PC-9 (cell line): Measurements from ENCODE around the gene HIPK1. TPM values are rescaled to one million over a fixed set of nuclear protein-coding genes. Genes with fewer than 3 reads are reported as not detected.

Source experiments
- BruUV-seq: library from RNA; stranded (reverse); fragments of 400-500 nt; replicated peaks from 2 replicates; lab custom pipeline; 2021; lab: Mats Ljungman, UMichigan
- CTCF ChIA-PET: fragments of 300-600 bp; sonication (Branson Sonifier 250); formaldehyde crosslinking; loops from one replicate; lab custom pipeline; 2022; ENCODE audit warnings: antibody characterized with exemption; lab: Charles Lee
- POLR2A ChIA-PET: fragments of 300-600 bp; sonication (Branson Sonifier 250); formaldehyde crosslinking; loops from one replicate; lab custom pipeline; 2022; ENCODE audit warnings: antibody characterized with exemption; ENCODE audit not compliant: unreplicated experiment; lab: Charles Lee
- DNase-seq, 2 experiments: peaks; one replicate each; pipeline versions ENCODE4 v3.0.0 to v3.0.0-alpha.2; 2015 to 2022; ENCODE audit warnings: mixed read lengths in 1 of 2
- H2AFZ ChIP-seq: fragments of 200-600 bp; sonication (generic); 2 replicates; pipeline ENCODE4 v1.8.1; 2017; ENCODE audit warnings: antibody characterized with exemption
- H3F3A ChIP-seq: fragments of 200-600 bp; sonication (generic); 2 replicates; pipeline ENCODE4 v1.8.1; 2017; ENCODE audit warnings: antibody characterized with exemption, mild to moderate bottlenecking, low read depth; ENCODE audit not compliant: insufficient read depth
- H3K27ac ChIP-seq: fragments of 200-600 bp; sonication (generic); 2 replicates; pipeline ENCODE4 v1.6.1; 2016; ENCODE audit warnings: mixed run types
- H3K27me3 ChIP-seq: fragments of 200-600 bp; sonication (generic); 2 replicates; pipeline ENCODE4 v1.6.1; 2016; ENCODE audit warnings: low read depth, mixed run types; ENCODE audit not compliant: insufficient read depth
- H3K36me3 ChIP-seq: fragments of 200-600 bp; sonication (generic); 2 replicates; pipeline ENCODE4 v1.6.1; 2016; ENCODE audit warnings: low read depth, mixed run types
- H3K4me1 ChIP-seq: fragments of 200-600 bp; sonication (generic); replicated peaks from 2 replicates; pipeline ENCODE4 v1.6.1; 2016; ENCODE audit warnings: mixed run types; ENCODE audit not compliant: insufficient read depth
- H3K4me2 ChIP-seq: fragments of 200-600 bp; sonication (generic); 2 replicates; pipeline ENCODE4 v1.6.1; 2017; ENCODE audit warnings: mixed run types
- H3K4me3 ChIP-seq: fragments of 200-600 bp; sonication (generic); 2 replicates; pipeline ENCODE4 v1.6.1; 2016; ENCODE audit warnings: mixed run types
- H3K79me2 ChIP-seq: fragments of 200-600 bp; sonication (generic); 2 replicates; pipeline ENCODE4 v1.6.1; 2017; ENCODE audit warnings: low read depth, mixed run types
- H3K9me2 ChIP-seq: fragments of 200-600 bp; sonication (generic); 2 replicates; pipeline ENCODE4 v1.8.1; 2017; ENCODE audit warnings: mild to moderate bottlenecking; ENCODE audit not compliant: insufficient read depth
- H3K9me3 ChIP-seq: fragments of 200-600 bp; sonication (generic); 2 replicates; pipeline ENCODE4 v1.8.1; 2016; ENCODE audit warnings: low read depth; ENCODE audit not compliant: insufficient read depth
- H4K20me1 ChIP-seq: fragments of 200-600 bp; sonication (generic); 2 replicates; pipeline ENCODE4 v1.8.1; 2017; ENCODE audit not compliant: insufficient read depth
- EZH2 ChIP-seq: fragments of 200-600 bp; sonication (generic); IDR thresholded peaks from 2 replicates; pipeline ENCODE4 v1.8.0; 2017; ENCODE audit warnings: antibody characterized with exemption, low read depth
- intact Hi-C: fragments of 100-400 bp; cut with micrococcal nuclease; formaldehyde crosslinking; loops from one replicate; pipeline ENCODE4 v1.10.0; 2022; ENCODE audit not compliant: unreplicated experiment
- total RNA-seq: library from RNA; stranded (reverse); gene quantifications from 2 replicates; pipeline ENCODE4 v1.2.3, GENCODE V29; 2021
- TF ChIP-seq, protein P1 (sequence below): fragments of 200-600 bp; sonication (generic); conservative IDR thresholded peaks from 2 replicates; pipeline ENCODE4 v1.6.1; 2017; ENCODE audit warnings: mixed run types, antibody characterized with exemption, mild to moderate bottlenecking, moderate library complexity

HIPK1 gene
- total RNA-seq, 1 experiment from 2014 or later, result 26.3 TPM

DNA sequence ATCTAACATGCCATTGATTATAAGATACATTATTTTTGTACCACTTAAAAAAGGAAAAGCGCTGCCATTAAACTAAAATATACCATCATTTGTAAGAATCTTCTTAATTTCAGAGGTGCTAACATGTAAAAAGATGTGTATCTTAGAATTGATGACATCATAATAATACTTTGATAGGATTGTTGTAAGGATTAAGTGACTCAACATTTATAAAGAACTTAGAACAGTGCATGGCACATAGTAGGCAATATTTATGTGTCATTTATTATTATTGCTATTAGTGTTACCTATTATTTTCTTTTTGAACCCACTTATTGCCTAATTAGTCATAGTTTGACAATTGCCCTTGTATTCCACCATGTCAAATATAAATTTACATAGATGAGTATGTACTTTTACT is 21.8 kb downstream of the HIPK1 start:
- BruUV-seq, result no TSS peak
- Histone ChIP-seq H3K4me3 (no peak overlapping the region), H3K9me3 (no peaks in the 10 kb centered on the region), H3F3A (no peaks in the 10 kb centered on the region), H3K27ac (no peak overlapping the region), H3K4me2 (no peak overlapping the region), H4K20me1 (0 out of 2 replicates have a peak, but pooled peaks cover 16% of the 10 kb centered on the region), H3K9me2 (no peaks in the 10 kb centered on the region), H3K79me2 (peaks cover 29% of the 10 kb centered on the region; the same call in 1 of the 2 replicates), H2AFZ (no peak overlapping the region), H3K36me3 (peaks cover 24% of the 10 kb centered on the region), H3K4me1 (no peaks in the 10 kb centered on the region), H3K27me3 (no peaks in the 10 kb centered on the region)
- CTCF ChIA-PET, result no interaction called here
- no peak for TF ChIP-seq EZH2
- intact Hi-C loops, result no loop called here
- POLR2A ChIA-PET, result no interaction called here
- DNase-seq, result no peak

DNA sequence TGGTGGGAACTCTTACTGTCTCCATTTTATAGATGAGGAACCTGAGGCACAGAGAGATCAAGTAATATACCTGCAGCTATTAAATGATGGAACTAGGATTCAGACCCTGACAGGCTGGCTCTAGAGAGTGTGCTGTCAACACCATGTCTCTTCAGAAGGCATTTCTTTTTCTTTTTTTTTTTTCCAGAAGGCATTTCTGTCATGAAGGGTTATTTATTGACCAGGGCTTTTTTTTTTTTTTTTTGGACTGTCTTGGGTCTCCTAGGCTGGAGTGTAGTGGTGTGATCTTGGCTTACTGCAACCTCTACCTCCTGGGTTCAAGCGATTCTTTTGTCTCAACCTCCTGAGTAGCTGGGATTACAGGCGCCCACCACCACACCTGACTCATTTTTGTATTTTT is 22.6 kb downstream of the HIPK1 start:
- DNase-seq, result no peak
- CTCF ChIA-PET, result no interaction called here
- no TSS peak for BruUV-seq
- Histone ChIP-seq H3K4me3 (no peak overlapping the region), H3K27ac (no peak overlapping the region), H3K9me2 (no peaks in the 10 kb centered on the region), H3K79me2 (peaks cover 24% of the 10 kb centered on the region; the same call in 1 of the 2 replicates), H3K36me3 (peaks cover 29% of the 10 kb centered on the region), H3K27me3 (no peaks in the 10 kb centered on the region), H3K4me2 (no peak overlapping the region), H3F3A (no peaks in the 10 kb centered on the region), H2AFZ (no peak overlapping the region), H3K4me1 (no peaks in the 10 kb centered on the region), H3K9me3 (no peaks in the 10 kb centered on the region), H4K20me1 (0 out of 2 replicates have a peak, but pooled peaks cover 12% of the 10 kb centered on the region)
- intact Hi-C loops, result no loop called here
- POLR2A ChIA-PET, result no interaction called here
- TF ChIP-seq, protein P1, sequence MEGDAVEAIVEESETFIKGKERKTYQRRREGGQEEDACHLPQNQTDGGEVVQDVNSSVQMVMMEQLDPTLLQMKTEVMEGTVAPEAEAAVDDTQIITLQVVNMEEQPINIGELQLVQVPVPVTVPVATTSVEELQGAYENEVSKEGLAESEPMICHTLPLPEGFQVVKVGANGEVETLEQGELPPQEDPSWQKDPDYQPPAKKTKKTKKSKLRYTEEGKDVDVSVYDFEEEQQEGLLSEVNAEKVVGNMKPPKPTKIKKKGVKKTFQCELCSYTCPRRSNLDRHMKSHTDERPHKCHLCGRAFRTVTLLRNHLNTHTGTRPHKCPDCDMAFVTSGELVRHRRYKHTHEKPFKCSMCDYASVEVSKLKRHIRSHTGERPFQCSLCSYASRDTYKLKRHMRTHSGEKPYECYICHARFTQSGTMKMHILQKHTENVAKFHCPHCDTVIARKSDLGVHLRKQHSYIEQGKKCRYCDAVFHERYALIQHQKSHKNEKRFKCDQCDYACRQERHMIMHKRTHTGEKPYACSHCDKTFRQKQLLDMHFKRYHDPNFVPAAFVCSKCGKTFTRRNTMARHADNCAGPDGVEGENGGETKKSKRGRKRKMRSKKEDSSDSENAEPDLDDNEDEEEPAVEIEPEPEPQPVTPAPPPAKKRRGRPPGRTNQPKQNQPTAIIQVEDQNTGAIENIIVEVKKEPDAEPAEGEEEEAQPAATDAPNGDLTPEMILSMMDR, result no peak
- no peak for TF ChIP-seq EZH2

DNA sequence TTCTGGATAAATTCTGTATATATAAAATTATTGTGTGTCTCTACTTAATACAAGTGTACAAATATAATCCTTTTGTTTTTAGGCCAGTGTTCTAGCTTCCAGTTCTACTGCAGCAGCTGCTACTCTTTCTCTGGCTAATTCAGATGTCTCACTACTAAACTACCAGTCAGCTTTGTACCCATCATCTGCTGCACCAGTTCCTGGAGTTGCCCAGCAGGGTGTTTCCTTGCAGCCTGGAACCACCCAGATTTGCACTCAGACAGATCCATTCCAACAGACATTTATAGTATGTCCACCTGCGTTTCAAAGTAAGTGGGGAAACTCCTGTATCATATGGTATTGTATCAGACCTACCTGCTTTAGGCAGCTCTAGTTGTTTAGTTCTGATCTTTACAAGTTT is 28.9 kb downstream of the HIPK1 start:
- H3F3A ChIP-seq, result no peaks in the 10 kb centered on the region
- H3K4me2 ChIP-seq, result no peak overlapping the region
- no TSS peak for BruUV-seq
- no peak for DNase-seq
- H2AFZ ChIP-seq, result no peak overlapping the region
- H3K36me3 ChIP-seq, result peaks cover 49% of the 10 kb centered on the region
- no peaks in the 10 kb centered on the region for H3K9me3 ChIP-seq
- H3K9me2 ChIP-seq, result no peaks in the 10 kb centered on the region
- no peaks in the 10 kb centered on the region for H3K27me3 ChIP-seq
- H3K4me3 ChIP-seq, result no peak overlapping the region
- no peaks in the 10 kb centered on the region for H4K20me1 ChIP-seq
- ChIA-PET POLR2A (no interaction called here), CTCF (no interaction called here)
- H3K79me2 ChIP-seq, result no peaks in the 10 kb centered on the region
- intact Hi-C loops, result no loop called here
- no peaks in the 10 kb centered on the region for H3K4me1 ChIP-seq
- H3K27ac ChIP-seq, result no peak overlapping the region
- TF ChIP-seq, protein P1, result no peak
- no peak for TF ChIP-seq EZH2

DNA sequence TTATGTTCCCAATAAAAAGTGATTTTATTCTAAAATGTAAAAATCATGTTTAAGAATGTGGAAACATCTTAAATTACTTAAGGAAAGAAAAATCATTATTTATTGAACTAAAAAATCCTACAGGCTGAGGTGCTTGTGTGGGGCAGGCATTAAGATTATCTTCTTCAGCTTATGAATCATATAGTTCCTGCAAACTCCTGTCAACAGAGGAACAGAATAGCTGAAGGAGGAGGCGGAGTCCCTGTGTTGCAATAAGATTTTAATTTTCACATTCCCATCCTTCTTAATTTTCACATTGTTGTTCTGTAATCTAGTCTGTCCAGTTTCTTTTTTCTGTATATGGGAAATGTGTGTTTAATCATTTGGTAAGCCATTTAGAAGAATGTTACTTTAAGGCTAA is 29.6 kb downstream of the HIPK1 start:
- Histone ChIP-seq H3K27me3 (no peaks in the 10 kb centered on the region), H3K27ac (no peak overlapping the region), H3K4me3 (no peak overlapping the region), H3K36me3 (peaks cover 47% of the 10 kb centered on the region), H3K4me2 (no peak overlapping the region), H3F3A (no peaks in the 10 kb centered on the region), H3K9me2 (no peaks in the 10 kb centered on the region), H3K9me3 (no peaks in the 10 kb centered on the region), H4K20me1 (no peaks in the 10 kb centered on the region), H3K4me1 (no peaks in the 10 kb centered on the region), H3K79me2 (no peaks in the 10 kb centered on the region), H2AFZ (no peak overlapping the region)
- intact Hi-C loops, result no loop called here
- no peak for DNase-seq
- POLR2A ChIA-PET, result no interaction called here
- BruUV-seq, result no TSS peak
- CTCF ChIA-PET, result no interaction called here
- TF ChIP-seq EZH2, result no peak
- TF ChIP-seq, protein P1, result no peak
